ENCODE results near the gene LMX1A. TPM values are rescaled to one million over a fixed set of nuclear protein-coding genes. Genes with fewer than 3 reads are reported as not detected.

Gene LMX1A
- total RNA-seq, 1 experiment from 2014 or later = not detected

- H3K27me3 ChIP-seq (replicated peaks; ENCODE audit: insufficient read depth, low read depth, low read length, poor library complexity) = peaks cover 73% of the 10 kb centered on the region
- H3K4me3 ChIP-seq (ENCODE audit: low read depth, low read length, poor library complexity, severe bottlenecking) = peak overlapping the region; percentile 34
- BruUV-seq (replicated peaks) = no TSS peak
- H3K9me3 ChIP-seq (ENCODE audit: low read depth, low read length, poor library complexity, severe bottlenecking) = no peaks in the 10 kb centered on the region
- DNase-seq (ENCODE audit: low spot score) = no peak
- TF ChIP-seq CTCF (conservative IDR thresholded peaks at IDR 0.05; ENCODE audit: low read depth, low read length) = no peak
- no peak for TF ChIP-seq EZH2 (IDR thresholded peaks at IDR 0.05; ENCODE audit: borderline replicate concordance, low read depth, low read length, poor library complexity, severe bottlenecking)
- ChIA-PET CTCF (no interaction called here), POLR2A (ENCODE audit: low non-redundant PET) (no interaction called here)
- H3K4me1 ChIP-seq (ENCODE audit: insufficient read depth, low read length, poor library complexity, severe bottlenecking) = peaks cover 3% of the 10 kb centered on the region
- no peaks in the 10 kb centered on the region for H3K36me3 ChIP-seq (ENCODE audit: insufficient read depth, low read length, poor library complexity, severe bottlenecking)
- H3K27ac ChIP-seq (ENCODE audit: low read depth, low read length, poor library complexity, severe bottlenecking) = no peak overlapping the region
- intact Hi-C loops (cut with micrococcal nuclease; ENCODE audit: unreplicated experiment) = no loop called here
Measured at GRCh38 chr1:165356876-165357275, 361 bp upstream of the LMX1A start.

GRCh38 chr1:165355139-165355976 lies 1.2 kb downstream of the LMX1A start:
- H3K36me3 ChIP-seq (ENCODE audit: insufficient read depth, low read length, poor library complexity, severe bottlenecking) = no peaks in the 10 kb centered on the region
- DNase-seq (ENCODE audit: low spot score) = no peak
- POLR2A ChIA-PET (ENCODE audit: low non-redundant PET) = no interaction called here
- peak overlapping the region; percentile 34 for H3K4me3 ChIP-seq (ENCODE audit: low read depth, low read length, poor library complexity, severe bottlenecking)
- H3K4me1 ChIP-seq (ENCODE audit: insufficient read depth, low read length, poor library complexity, severe bottlenecking) = peaks cover 3% of the 10 kb centered on the region
- BruUV-seq (replicated peaks) = no TSS peak
- peaks cover 88% of the 10 kb centered on the region for H3K27me3 ChIP-seq (replicated peaks; ENCODE audit: insufficient read depth, low read depth, low read length, poor library complexity)
- H3K27ac ChIP-seq (ENCODE audit: low read depth, low read length, poor library complexity, severe bottlenecking) = no peak overlapping the region
- TF ChIP-seq EZH2 (IDR thresholded peaks at IDR 0.05; ENCODE audit: borderline replicate concordance, low read depth, low read length, poor library complexity, severe bottlenecking) = no peak
- no peak for TF ChIP-seq CTCF (conservative IDR thresholded peaks at IDR 0.05; ENCODE audit: low read depth, low read length)
- CTCF ChIA-PET = no interaction called here
- no peaks in the 10 kb centered on the region for H3K9me3 ChIP-seq (ENCODE audit: low read depth, low read length, poor library complexity, severe bottlenecking)
- intact Hi-C loops (cut with micrococcal nuclease; ENCODE audit: unreplicated experiment) = no loop called here

GRCh38 chr1:165354739-165355138 lies 1.8 kb downstream of the LMX1A start:
- no peak for DNase-seq (ENCODE audit: low spot score)
- H3K27ac ChIP-seq (ENCODE audit: low read depth, low read length, poor library complexity, severe bottlenecking) = no peak overlapping the region
- CTCF ChIA-PET = no interaction called here

More at GRCh38 chr1:165354739-165355138, 1.8 kb downstream of the LMX1A start:
- intact Hi-C loops (cut with micrococcal nuclease; ENCODE audit: unreplicated experiment) = no loop called here
- TF ChIP-seq CTCF (conservative IDR thresholded peaks at IDR 0.05; ENCODE audit: low read depth, low read length) = no peak
- TF ChIP-seq EZH2 (IDR thresholded peaks at IDR 0.05; ENCODE audit: borderline replicate concordance, low read depth, low read length, poor library complexity, severe bottlenecking) = no peak
- Histone ChIP-seq H3K36me3 (ENCODE audit: insufficient read depth, low read length, poor library complexity, severe bottlenecking) (no peaks in the 10 kb centered on the region), H3K4me1 (ENCODE audit: insufficient read depth, low read length, poor library complexity, severe bottlenecking) (peaks cover 3% of the 10 kb centered on the region), H3K4me3 (ENCODE audit: low read depth, low read length, poor library complexity, severe bottlenecking) (no peak overlapping the region), H3K9me3 (ENCODE audit: low read depth, low read length, poor library complexity, severe bottlenecking) (no peaks in the 10 kb centered on the region), H3K27me3 (replicated peaks; ENCODE audit: insufficient read depth, low read depth, low read length, poor library complexity) (peaks cover 94% of the 10 kb centered on the region)
- BruUV-seq (replicated peaks) = no TSS peak
- POLR2A ChIA-PET (ENCODE audit: low non-redundant PET) = no interaction called here
